Activated naive CD4-positive, alpha-beta T cell treated with anti-CD3 and anti-CD28 coated beads, Interleukin-2, amount 50 U/mL, for 72 hours (primary cell): ENCODE results near the gene MAP2K2. TPM values are rescaled to one million over a fixed set of nuclear protein-coding genes. Genes with fewer than 3 reads are reported as not detected.

Experiments
- ATAC-seq, 2 donors: fragments of 150-1000 bp; cut with Tn5 transposase; 2 replicates each; pipeline ENCODE4 v1.10.0; 2021; ENCODE audit warnings: mild to moderate bottlenecking in 2 of 2, moderate library complexity in 2 of 2
- DNase-seq, 2 donors: peaks; one replicate each; pipeline ENCODE4 v3.0.0; 2021 to 2022; ENCODE audit warnings: low spot score in 2 of 2
- H3K27ac Mint-ChIP-seq, 2 donors: one replicate each; pipeline ENCODE4 v1.8.0; 2022; ENCODE audit warnings: mild to moderate bottlenecking in 2 of 2, mixed read lengths in 2 of 2
- H3K36me3 Mint-ChIP-seq, 2 donors: one replicate each; pipeline ENCODE4 v1.8.0; 2022; ENCODE audit warnings: mixed read lengths in 2 of 2
- H3K9me3 Mint-ChIP-seq, 2 donors: one replicate each; pipeline ENCODE4 v1.8.0; 2022; ENCODE audit warnings: mixed read lengths in 2 of 2
- total RNA-seq, 2 donors: library from RNA; stranded (reverse); gene quantifications; one replicate each; pipeline ENCODE4 v1.2.3, GENCODE V29; 2022

Gene MAP2K2
- total RNA-seq, 2 donors from 2014 or later: 125 to 187 TPM

GRCh38 chr19:4060621-4061177 is 63.2 kb downstream of the MAP2K2 start:
- H3K36me3 Mint-ChIP-seq: no peaks in the 10 kb centered on the region
- H3K9me3 Mint-ChIP-seq: no peaks in the 10 kb centered on the region
- H3K27ac Mint-ChIP-seq: peak overlapping the region; percentile 83 to 84
- DNase-seq: no peak
- no peak for ATAC-seq

GRCh38 chr19:4059891-4060620 is 63.9 kb downstream of the MAP2K2 start:
- no peak for DNase-seq

GRCh38 chr19:4059453-4059871 is 64.5 kb downstream of the MAP2K2 start:
- DNase-seq: no peak
- no peak for ATAC-seq
- H3K36me3 Mint-ChIP-seq: no peaks in the 10 kb centered on the region
- peak overlapping the region in 1 of 2 donors; percentile 72 for H3K27ac Mint-ChIP-seq
- no peaks in the 10 kb centered on the region for H3K9me3 Mint-ChIP-seq

More at GRCh38 chr19:4059891-4060620, 63.9 kb downstream of the MAP2K2 start:
- no peak for ATAC-seq
- no peaks in the 10 kb centered on the region for H3K36me3 Mint-ChIP-seq
- H3K9me3 Mint-ChIP-seq: no peaks in the 10 kb centered on the region
- H3K27ac Mint-ChIP-seq: peak overlapping the region; percentile 83 to 84

GRCh38 chr19:4058693-4059452 is 65.0 kb downstream of the MAP2K2 start:
- DNase-seq (no peak), ATAC-seq (peak in 1 of 2 donors; percentile 3)
- Mint-ChIP-seq H3K36me3 (peaks cover under 1% of the 10 kb centered on the region in 2 donors), H3K27ac (peak overlapping the region in 1 of 2 donors; percentile 72), H3K9me3 (no peaks in the 10 kb centered on the region)

GRCh38 chr19:4057931-4058692 is 65.8 kb downstream of the MAP2K2 start:
- peaks cover 0 to 6% of the 10 kb centered on the region in 2 donors for H3K9me3 Mint-ChIP-seq
- DNase-seq (peak in 1 of 2 donors; percentile 74), ATAC-seq (peak; percentile 47 to 84)
- H3K27ac Mint-ChIP-seq: peak overlapping the region; percentile 72 to 86
- H3K36me3 Mint-ChIP-seq: peaks cover 8% of the 10 kb centered on the region in 2 donors

- no peak for DNase-seq
- peaks cover 0 to 6% of the 10 kb centered on the region in 2 donors for H3K9me3 Mint-ChIP-seq
- peaks cover 17 to 25% of the 10 kb centered on the region in 2 donors for H3K36me3 Mint-ChIP-seq
- no peak for ATAC-seq
- no peak overlapping the region for H3K27ac Mint-ChIP-seq
Measured at GRCh38 chr19:4055209-4055552, 68.7 kb downstream of the MAP2K2 start.

- Mint-ChIP-seq H3K27ac (no peak overlapping the region), H3K36me3 (peaks cover 17 to 25% of the 10 kb centered on the region in 2 donors), H3K9me3 (peaks cover 0 to 6% of the 10 kb centered on the region in 2 donors)
- DNase-seq (no peak), ATAC-seq (no peak)
Measured at GRCh38 chr19:4054441-4055208, 69.3 kb downstream of the MAP2K2 start.

- Mint-ChIP-seq H3K36me3 (peaks cover 17 to 25% of the 10 kb centered on the region in 2 donors), H3K27ac (peak overlapping the region in 1 of 2 donors; percentile 29), H3K9me3 (peaks cover 0 to 6% of the 10 kb centered on the region in 2 donors)
- DNase-seq: no peak
- no peak for ATAC-seq
Measured at GRCh38 chr19:4053423-4054324, 70.2 kb downstream of the MAP2K2 start.

- peak overlapping the region in 1 of 2 donors; percentile 29 for H3K27ac Mint-ChIP-seq
- ATAC-seq: no peak
- H3K9me3 Mint-ChIP-seq: peaks cover 0 to 6% of the 10 kb centered on the region in 2 donors
- peaks cover 17 to 25% of the 10 kb centered on the region in 2 donors for H3K36me3 Mint-ChIP-seq
- no peak for DNase-seq
Measured at GRCh38 chr19:4052993-4053422, 70.9 kb downstream of the MAP2K2 start.

GRCh38 chr19:4052114-4052992 is 71.6 kb downstream of the MAP2K2 start:
- peaks cover 0 to 6% of the 10 kb centered on the region in 2 donors for H3K9me3 Mint-ChIP-seq
- ATAC-seq (no peak), DNase-seq (no peak)
- peak overlapping the region in 1 of 2 donors; percentile 68 for H3K27ac Mint-ChIP-seq
- peaks cover 17 to 25% of the 10 kb centered on the region in 2 donors for H3K36me3 Mint-ChIP-seq

GRCh38 chr19:4051175-4052101 is 72.5 kb downstream of the MAP2K2 start:
- H3K27ac Mint-ChIP-seq: peak overlapping the region; percentile 78 to 84
- H3K36me3 Mint-ChIP-seq: peaks cover 17 to 25% of the 10 kb centered on the region in 2 donors
- ATAC-seq (peak; percentile 23 to 81), DNase-seq (no peak)
- H3K9me3 Mint-ChIP-seq: peaks cover 0 to 6% of the 10 kb centered on the region in 2 donors

GRCh38 chr19:4049432-4049831 is 74.5 kb downstream of the MAP2K2 start:
- H3K27ac Mint-ChIP-seq: peak overlapping the region in 1 of 2 donors; percentile 83
- H3K9me3 Mint-ChIP-seq: peaks cover 0 to 6% of the 10 kb centered on the region in 2 donors
- no peak for ATAC-seq
- H3K36me3 Mint-ChIP-seq: peaks cover 17 to 25% of the 10 kb centered on the region in 2 donors
- DNase-seq: no peak
